HepG2 (cell line): Measurements from ENCODE around the gene TRIAP1. TPM values are rescaled to one million over a fixed set of nuclear protein-coding genes. Genes with fewer than 3 reads are reported as not detected.
A peak's percentile ranks its signal among the peaks of the same experiment; 100 is the strongest.

Source experiments
- CREM ChIP-seq, 2 experiments: sonication (generic) in 1 of 2; formaldehyde crosslinking in 1 of 2; IDR thresholded peaks; 2 replicates each; pipeline versions ENCODE4 v1.4.0 to v1.6.1; 2016 to 2020; ENCODE audit warnings: antibody characterized with exemption in 1 of 2, mild to moderate bottlenecking in 1 of 2, missing genetic modification reagents in 1 of 2
- GATAD2A ChIP-seq: IDR thresholded peaks from 2 replicates; pipeline ENCODE4 v1.6.1; 2016
- HNRNPH1 ChIP-seq: fragments of 200-400 bp; formaldehyde crosslinking; optimal IDR thresholded peaks from 2 replicates; pipeline ENCODE3; 2017; ENCODE audit warnings: mild to moderate bottlenecking, low read depth, low read length
- NCOA5 ChIP-seq: sonication (generic); formaldehyde crosslinking; IDR thresholded peaks from 2 replicates; pipeline ENCODE4 v1.4.0; 2020; ENCODE audit warnings: missing genetic modification reagents
- NFIC ChIP-seq: IDR thresholded peaks from 2 replicates; pipeline ENCODE4 v1.6.1; 2012; ENCODE audit warnings: mild to moderate bottlenecking, low read length, inconsistent platforms
- NFRKB ChIP-seq: fragments of 450-650 bp; IDR thresholded peaks from 2 replicates; pipeline ENCODE4 v1.6.1; 2017
- NR3C1 ChIP-seq: sonication (generic); formaldehyde crosslinking; IDR thresholded peaks from 2 replicates; pipeline ENCODE4 v1.4.0; 2020; ENCODE audit warnings: missing genetic modification reagents
- PHF8 ChIP-seq: sonication (generic); formaldehyde crosslinking; IDR thresholded peaks from 2 replicates; pipeline ENCODE4 v1.5.0; 2020; ENCODE audit warnings: missing genetic modification reagents
- POLR2A ChIP-seq, 2 experiments: IDR thresholded peaks; 2 replicates each; pipeline ENCODE4 v1.6.1; 2011; ENCODE audit warnings: low read depth in 2 of 2, low read length in 2 of 2, mild to moderate bottlenecking in 1 of 2, moderate library complexity in 1 of 2; ENCODE audit not compliant: insufficient read depth in 1 of 2
- POLR2AphosphoS5 ChIP-seq: IDR thresholded peaks from 2 replicates; pipeline ENCODE4 v1.6.1; 2012; ENCODE audit warnings: low read depth, low read length
- REPIN1 ChIP-seq: sonication (generic); formaldehyde crosslinking; IDR thresholded peaks from 2 replicates; pipeline ENCODE4 v1.8.0; 2022; ENCODE audit warnings: missing genetic modification reagents, low read depth, mild to moderate bottlenecking, borderline replicate concordance
- SCMH1 ChIP-seq: sonication (generic); formaldehyde crosslinking; IDR thresholded peaks from 2 replicates; pipeline ENCODE4 v1.9.0; 2021; ENCODE audit warnings: missing genetic modification reagents, mild to moderate bottlenecking, borderline replicate concordance
- SNAI1 ChIP-seq: sonication (generic); formaldehyde crosslinking; IDR thresholded peaks from 2 replicates; pipeline ENCODE4 v1.5.0; 2020; ENCODE audit warnings: mild to moderate bottlenecking, missing genetic modification reagents, borderline replicate concordance
- TCF12 ChIP-seq, 2 experiments: fragments of 450-650 bp in 1 of 2; sonication (generic) in 1 of 2; formaldehyde crosslinking in 1 of 2; IDR thresholded peaks; 2 replicates each; pipeline versions ENCODE4 v1.6.1 to v1.8.0; 2017 to 2022; ENCODE audit warnings: antibody characterized with exemption in 1 of 2, mild to moderate bottlenecking in 1 of 2, missing genetic modification reagents in 1 of 2, moderate library complexity in 1 of 2
- XBP1 ChIP-seq: sonication (generic); formaldehyde crosslinking; IDR thresholded peaks from 2 replicates; pipeline ENCODE4 v1.5.0; 2020; ENCODE audit warnings: missing genetic modification reagents
- ZBTB7A ChIP-seq: sonication (generic); formaldehyde crosslinking; IDR thresholded peaks from 2 replicates; pipeline ENCODE4 v1.8.0; 2022; ENCODE audit warnings: mild to moderate bottlenecking, missing genetic modification reagents
- ZMYM4 ChIP-seq: sonication (generic); formaldehyde crosslinking; IDR thresholded peaks from 2 replicates; pipeline ENCODE4 v1.8.1; 2023; ENCODE audit warnings: mild to moderate bottlenecking, missing genetic modification reagents
- ZNF225 ChIP-seq: sonication (generic); formaldehyde crosslinking; IDR thresholded peaks from 2 replicates; pipeline ENCODE4 v1.4.0; 2020; ENCODE audit warnings: mild to moderate bottlenecking, missing genetic modification reagents
- ZNF260 ChIP-seq: sonication (generic); formaldehyde crosslinking; IDR thresholded peaks from 2 replicates; pipeline ENCODE4 v1.4.0; 2020; ENCODE audit warnings: missing genetic modification reagents, low read depth, mild to moderate bottlenecking, borderline replicate concordance
- ZNF274 ChIP-seq: sonication (generic); formaldehyde crosslinking; IDR thresholded peaks from 2 replicates; pipeline ENCODE4 v1.5.1; 2020; ENCODE audit warnings: mild to moderate bottlenecking, missing genetic modification reagents
- ZNF430 ChIP-seq: sonication (generic); formaldehyde crosslinking; IDR thresholded peaks from 2 replicates; pipeline ENCODE4 v1.9.0; 2021; ENCODE audit warnings: mild to moderate bottlenecking, missing genetic modification reagents
- ZNF441 ChIP-seq: sonication (generic); formaldehyde crosslinking; IDR thresholded peaks from 2 replicates; pipeline ENCODE4 v1.7.0; 2021; ENCODE audit warnings: missing genetic modification reagents, borderline replicate concordance
- ZNF501 ChIP-seq: sonication (generic); formaldehyde crosslinking; IDR thresholded peaks from 2 replicates; pipeline ENCODE4 v1.5.1; 2020; ENCODE audit warnings: mild to moderate bottlenecking, moderate library complexity, missing genetic modification reagents
- ZNF792 ChIP-seq: IDR thresholded peaks from 2 replicates; pipeline ENCODE4 v1.6.1; 2016
- ZSCAN22 ChIP-seq: sonication (generic); formaldehyde crosslinking; IDR thresholded peaks from 2 replicates; pipeline ENCODE4 v1.4.0; 2020; ENCODE audit warnings: mild to moderate bottlenecking, missing genetic modification reagents
- polyA plus RNA-seq, 8 experiments: library from polyadenylated mRNA; depleted of rRNA in 3 of 8; stranded (reverse) in 7 of 8; unstranded in 1 of 8; fragments of >200 nt; fragmentation: Illumina TruSeq in 4 of 8; extraction: Trizol in 4 of 8; gene quantifications; 2 replicates each; pipeline versions ENCODE4 v1.2.1 to v1.2.3, GENCODE V29; 2011 to 2016; ENCODE audit warnings: low read depth in 4 of 8, missing spikeins in 1 of 8, mixed read lengths in 1 of 8; ENCODE audit not compliant: insufficient read depth in 1 of 8
- total RNA-seq, 5 experiments: library from RNA; depleted of rRNA; stranded (reverse); fragments of >200 nt; fragmentation: Illumina TruSeq; extraction: Trizol; gene quantifications; 2 replicates each; pipeline ENCODE4 v1.2.3, GENCODE V29; 2016; ENCODE audit warnings: low read depth in 1 of 5
- TF ChIP-seq, protein P1 (sequence below): sonication (generic); formaldehyde crosslinking; IDR thresholded peaks from 2 replicates; pipeline ENCODE4 v1.9.0; 2022; ENCODE audit warnings: missing genetic modification reagents, mild to moderate bottlenecking, borderline replicate concordance
- TF ChIP-seq, protein P2 (sequence below): sonication (generic); formaldehyde crosslinking; IDR thresholded peaks from 2 replicates; pipeline ENCODE4 v1.5.0; 2020; ENCODE audit warnings: missing genetic modification reagents
- TF ChIP-seq, protein P3 (sequence below): IDR thresholded peaks from 2 replicates; pipeline ENCODE4 v1.6.1; 2012; ENCODE audit warnings: low read depth, low read length, improper control_type of control experiment

The TRIAP1 gene
- total and polyA plus RNA-seq, 2 of the 13 experiments (the other 11 are each of a cell fraction or from before 2014, with no cell fraction given), result 55.0 to 117 TPM

DNA sequence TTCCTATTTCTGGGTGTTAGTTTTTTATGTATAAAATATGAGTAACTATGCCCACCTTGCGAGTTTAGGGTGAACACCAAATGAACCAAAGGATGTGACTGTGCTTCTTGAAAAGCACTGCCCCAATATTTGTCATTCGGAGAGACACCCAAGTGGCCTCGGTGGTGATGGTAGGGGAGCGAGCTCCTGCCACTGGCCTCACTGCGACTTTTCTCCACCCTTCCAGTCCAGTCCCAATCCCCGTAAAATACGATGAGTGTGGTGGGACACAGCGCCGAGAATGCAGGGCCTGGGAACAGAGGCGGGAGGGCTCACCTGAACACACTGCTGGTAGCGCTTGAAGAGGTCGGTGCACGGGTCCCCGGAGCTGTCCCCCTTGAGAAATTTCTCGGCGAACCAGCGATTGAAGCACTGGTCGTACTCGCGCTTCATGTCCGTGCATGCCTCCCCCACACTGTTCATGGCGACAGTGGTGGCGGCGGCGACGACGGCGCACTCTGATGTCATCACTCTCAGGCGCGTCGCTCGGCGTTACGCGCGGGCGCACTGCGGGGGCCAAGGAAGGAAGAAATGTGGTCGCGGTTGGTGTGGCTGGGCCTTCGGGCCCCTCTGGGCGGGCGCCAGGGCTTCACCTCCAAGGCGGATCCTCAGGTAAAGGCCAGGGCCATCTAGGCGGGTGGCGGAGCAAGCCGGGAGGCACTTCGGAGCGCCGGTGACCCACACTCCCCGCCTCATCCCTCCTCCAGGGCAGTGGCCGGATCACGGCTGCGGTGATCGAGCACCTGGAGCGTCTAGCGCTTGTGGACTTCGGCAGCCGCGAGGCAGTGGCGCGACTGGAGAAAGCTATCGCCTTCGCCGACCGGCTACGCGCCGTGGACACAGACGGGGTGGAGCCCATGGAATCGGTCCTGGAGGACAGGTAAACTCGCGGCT is at the start of gene TRIAP1, which contains the start of gene GATC (continued):
- TF ChIP-seq NFIC, result no peak
- no peak for TF ChIP-seq NCOA5
- TF ChIP-seq TCF12 (IDR thresholded peaks at IDR 0.05), result no peak
- TF ChIP-seq TCF12 (CRISPR knock-in tag; IDR thresholded peaks at IDR 0.05), result peak; percentile 30; the same call in 1 of the 2 replicates
- TF ChIP-seq ZNF792 (CRISPR knock-in tag), result peak; percentile 86
- no peak for TF ChIP-seq XBP1 (CRISPR knock-in tag)
- peak; percentile 72 for TF ChIP-seq GATAD2A (CRISPR knock-in tag)
- TF ChIP-seq ZNF501 (CRISPR knock-in tag), result peak; percentile 81
- peak; percentile 83; the same call in 1 of the 2 replicates for TF ChIP-seq SNAI1 (CRISPR knock-in tag)
- peak; percentile 98 for TF ChIP-seq POLR2AphosphoS5
- peak; percentile 91 for TF ChIP-seq ZMYM4 (CRISPR knock-in tag)
- TF ChIP-seq ZNF260, result no peak
- TF ChIP-seq ZNF430 (CRISPR knock-in tag), result peak; percentile 76; the same call in 1 of the 2 replicates
- TF ChIP-seq, protein P1, sequence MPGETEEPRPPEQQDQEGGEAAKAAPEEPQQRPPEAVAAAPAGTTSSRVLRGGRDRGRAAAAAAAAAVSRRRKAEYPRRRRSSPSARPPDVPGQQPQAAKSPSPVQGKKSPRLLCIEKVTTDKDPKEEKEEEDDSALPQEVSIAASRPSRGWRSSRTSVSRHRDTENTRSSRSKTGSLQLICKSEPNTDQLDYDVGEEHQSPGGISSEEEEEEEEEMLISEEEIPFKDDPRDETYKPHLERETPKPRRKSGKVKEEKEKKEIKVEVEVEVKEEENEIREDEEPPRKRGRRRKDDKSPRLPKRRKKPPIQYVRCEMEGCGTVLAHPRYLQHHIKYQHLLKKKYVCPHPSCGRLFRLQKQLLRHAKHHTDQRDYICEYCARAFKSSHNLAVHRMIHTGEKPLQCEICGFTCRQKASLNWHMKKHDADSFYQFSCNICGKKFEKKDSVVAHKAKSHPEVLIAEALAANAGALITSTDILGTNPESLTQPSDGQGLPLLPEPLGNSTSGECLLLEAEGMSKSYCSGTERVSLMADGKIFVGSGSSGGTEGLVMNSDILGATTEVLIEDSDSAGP, result peak; percentile 94; the same call in 1 of the 2 replicates
- 0 out of 2 replicates have a peak, but pooled peaks have one; percentile 28 for TF ChIP-seq ZNF441 (CRISPR knock-in tag)
- TF ChIP-seq, protein P2, sequence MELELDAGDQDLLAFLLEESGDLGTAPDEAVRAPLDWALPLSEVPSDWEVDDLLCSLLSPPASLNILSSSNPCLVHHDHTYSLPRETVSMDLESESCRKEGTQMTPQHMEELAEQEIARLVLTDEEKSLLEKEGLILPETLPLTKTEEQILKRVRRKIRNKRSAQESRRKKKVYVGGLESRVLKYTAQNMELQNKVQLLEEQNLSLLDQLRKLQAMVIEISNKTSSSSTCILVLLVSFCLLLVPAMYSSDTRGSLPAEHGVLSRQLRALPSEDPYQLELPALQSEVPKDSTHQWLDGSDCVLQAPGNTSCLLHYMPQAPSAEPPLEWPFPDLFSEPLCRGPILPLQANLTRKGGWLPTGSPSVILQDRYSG (CRISPR knock-in tag), result no peak
- peak; percentile 98 for TF ChIP-seq PHF8
- TF ChIP-seq POLR2A (IDR thresholded peaks at IDR 0.05; ENCODE audit: insufficient read depth in 1 of 2, low read depth in 2 of 2, low read length in 2 of 2), result peak; percentile 90 to 98
- peak; percentile 72; the same call in 1 of the 2 replicates for TF ChIP-seq ZBTB7A
- TF ChIP-seq, protein P3, sequence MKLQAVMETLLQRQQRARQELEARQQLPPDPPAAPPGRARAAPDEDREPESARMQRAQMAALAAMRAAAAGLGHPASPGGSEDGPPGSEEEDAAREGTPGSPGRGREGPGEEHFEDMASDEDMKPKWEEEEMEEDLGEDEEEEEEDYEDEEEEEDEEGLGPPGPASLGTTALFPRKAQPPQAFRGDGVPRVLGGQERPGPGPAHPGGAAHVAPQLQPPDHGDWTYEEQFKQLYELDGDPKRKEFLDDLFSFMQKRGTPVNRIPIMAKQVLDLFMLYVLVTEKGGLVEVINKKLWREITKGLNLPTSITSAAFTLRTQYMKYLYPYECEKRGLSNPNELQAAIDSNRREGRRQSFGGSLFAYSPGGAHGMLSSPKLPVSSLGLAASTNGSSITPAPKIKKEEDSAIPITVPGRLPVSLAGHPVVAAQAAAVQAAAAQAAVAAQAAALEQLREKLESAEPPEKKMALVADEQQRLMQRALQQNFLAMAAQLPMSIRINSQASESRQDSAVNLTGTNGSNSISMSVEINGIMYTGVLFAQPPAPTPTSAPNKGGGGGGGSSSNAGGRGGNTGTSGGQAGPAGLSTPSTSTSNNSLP, result no peak
- peak; percentile 99 for TF ChIP-seq CREM (IDR thresholded peaks at IDR 0.05)
- peak; percentile 99 for TF ChIP-seq CREM (CRISPR knock-in tag; IDR thresholded peaks at IDR 0.05)
- no peak; the same call in 1 of the 2 replicates for TF ChIP-seq ZSCAN22 (CRISPR knock-in tag)
- TF ChIP-seq REPIN1 (CRISPR knock-in tag), result peak; percentile 95
- TF ChIP-seq HNRNPH1, result peak; percentile 43
- no peak for TF ChIP-seq NFRKB
- TF ChIP-seq NR3C1 (CRISPR knock-in tag), result no peak
- TF ChIP-seq ZNF274 (CRISPR knock-in tag), result peak; percentile 84; the same call in 1 of the 2 replicates
- TF ChIP-seq ZNF225, result peak; percentile 84
- TF ChIP-seq SCMH1 (CRISPR knock-in tag), result no peak
